Measurements from ENCODE around the gene MEA1. TPM values are rescaled to one million over a fixed set of nuclear protein-coding genes. Genes with fewer than 3 reads are reported as not detected.
A peak's percentile ranks its signal among the peaks of the same experiment; 100 is the strongest.

Gene MEA1
- total RNA-seq, 3 donors from 2014 or later (not counting 1 experiment from before 2014, with no cell fraction given) = 29.6 to 34.3 (median 34.2) TPM

DNA sequence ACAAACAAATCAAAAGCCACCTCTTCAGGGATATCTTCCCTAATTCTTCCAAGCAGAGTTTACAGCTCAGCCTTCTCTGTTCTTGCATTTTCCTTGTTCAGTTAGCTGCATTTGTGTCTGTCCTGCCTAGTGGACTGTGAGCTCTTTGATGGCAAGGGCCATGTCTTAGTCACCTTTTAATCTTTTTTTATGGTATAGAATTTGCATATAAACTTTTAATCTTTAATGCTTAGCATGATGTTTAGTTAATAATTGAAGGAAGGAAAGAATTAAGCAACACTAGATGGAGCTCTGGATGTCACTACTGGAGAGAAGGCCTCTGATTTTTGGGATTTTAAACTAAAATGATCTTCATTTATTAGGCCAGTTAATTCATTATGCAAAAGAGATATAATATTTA lies 17.2 kb downstream of the MEA1 start:
- ATAC-seq = no peak
- no peaks in the 10 kb centered on the region for H3K27me3 ChIP-seq (ENCODE audit: control insufficient read depth, insufficient read depth, low read length)
- H3K27ac Mint-ChIP-seq = no peak overlapping the region
- peaks cover 0 to 11% of the 10 kb centered on the region in 2 donors for H3K4me1 Mint-ChIP-seq
- no peaks in the 10 kb centered on the region for H3K36me3 Mint-ChIP-seq
- H3K36me3 ChIP-seq (ENCODE audit: control insufficient read depth, insufficient read depth, low read length) = peaks cover 4% of the 10 kb centered on the region
- no peak overlapping the region for H3K4me3 ChIP-seq (ENCODE audit: low read length)
- H3K4me1 ChIP-seq (ENCODE audit: control insufficient read depth, insufficient read depth, low read length) = no peaks in the 10 kb centered on the region
- no peak for TF ChIP-seq CTCF (IDR thresholded peaks at IDR 0.05)
- DNase-seq = no peak
- no peak overlapping the region for H3K27ac ChIP-seq (ENCODE audit: low read length)
- no peaks in the 10 kb centered on the region for H3K27me3 Mint-ChIP-seq (ENCODE audit: low read depth in 2 of 2)
- intact Hi-C loops (cut with micrococcal nuclease) = no loop called here
- no peak overlapping the region for H3K4me3 Mint-ChIP-seq
- H3K9me3 ChIP-seq (ENCODE audit: control insufficient read depth, insufficient read depth, low read length) = no peaks in the 10 kb centered on the region
- H3K9me3 Mint-ChIP-seq = no peaks in the 10 kb centered on the region

DNA sequence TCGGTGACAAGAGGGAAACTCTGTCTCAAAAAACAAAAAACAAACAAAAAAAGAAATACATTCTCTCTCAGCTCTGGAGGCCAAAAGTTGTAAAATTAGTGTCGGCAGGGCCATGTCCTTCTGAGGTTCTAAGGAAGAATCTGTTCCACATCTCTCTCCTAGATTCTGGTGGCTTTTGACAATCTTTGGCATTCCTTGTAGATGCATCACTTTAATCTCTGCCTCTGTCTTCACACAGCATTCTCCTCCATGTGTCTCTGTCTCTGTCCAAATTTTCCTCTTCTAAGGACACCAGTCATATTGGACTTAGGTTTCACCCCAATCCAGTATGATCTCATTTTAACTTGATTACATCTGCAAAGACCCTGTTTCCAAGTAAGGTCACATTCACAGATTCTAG lies 20.3 kb downstream of the MEA1 start:
- DNase-seq = no peak
- no peak for ATAC-seq

GRCh38 chr6:42989923-42990322 lies 23.8 kb downstream of the MEA1 start:
- no peaks in the 10 kb centered on the region for H3K9me3 ChIP-seq (ENCODE audit: control insufficient read depth, insufficient read depth, low read length)
- ATAC-seq (no peak), DNase-seq (no peak)
- no peak overlapping the region for H3K27ac ChIP-seq (ENCODE audit: low read length)
- H3K36me3 Mint-ChIP-seq = no peaks in the 10 kb centered on the region
- no peak for TF ChIP-seq CTCF (IDR thresholded peaks at IDR 0.05)
- no peaks in the 10 kb centered on the region for H3K27me3 ChIP-seq (ENCODE audit: control insufficient read depth, insufficient read depth, low read length)
- H3K4me1 Mint-ChIP-seq = peaks cover 40% of the 10 kb centered on the region in 2 donors
- WGBS (ENCODE audit: insufficient coverage) = 98% methylated on average over 5 of the region's 5 CpGs
- no peaks in the 10 kb centered on the region for H3K27me3 Mint-ChIP-seq (ENCODE audit: low read depth in 2 of 2)
- intact Hi-C loops (cut with micrococcal nuclease) = no loop called here
- H3K4me1 ChIP-seq (ENCODE audit: control insufficient read depth, insufficient read depth, low read length) = peaks cover 16% of the 10 kb centered on the region
- no peak overlapping the region for H3K4me3 ChIP-seq (ENCODE audit: low read length)
- H3K9me3 Mint-ChIP-seq = no peaks in the 10 kb centered on the region
- peaks cover 12% of the 10 kb centered on the region for H3K36me3 ChIP-seq (ENCODE audit: control insufficient read depth, insufficient read depth, low read length)
- no peak overlapping the region for H3K27ac Mint-ChIP-seq
- no peak overlapping the region for H3K4me3 Mint-ChIP-seq

More for the DNA sequence above, 20.3 kb downstream of the MEA1 start:
- intact Hi-C loops (cut with micrococcal nuclease) = no loop called here
- no peak for TF ChIP-seq CTCF (IDR thresholded peaks at IDR 0.05)
- H3K4me1 Mint-ChIP-seq = peaks cover 7 to 15% of the 10 kb centered on the region in 2 donors
- H3K9me3 ChIP-seq (ENCODE audit: control insufficient read depth, insufficient read depth, low read length) = no peaks in the 10 kb centered on the region
- H3K36me3 ChIP-seq (ENCODE audit: control insufficient read depth, insufficient read depth, low read length) = peaks cover 9% of the 10 kb centered on the region
- no peaks in the 10 kb centered on the region for H3K36me3 Mint-ChIP-seq
- H3K4me3 Mint-ChIP-seq = no peak overlapping the region
- H3K4me3 ChIP-seq (ENCODE audit: low read length) = no peak overlapping the region
- no peak overlapping the region for H3K27ac Mint-ChIP-seq
- WGBS (ENCODE audit: insufficient coverage) = 100% methylated on average over 1 of the region's 2 CpGs
- no peaks in the 10 kb centered on the region for H3K27me3 Mint-ChIP-seq (ENCODE audit: low read depth in 2 of 2)
- H3K27ac ChIP-seq (ENCODE audit: low read length) = no peak overlapping the region
- H3K9me3 Mint-ChIP-seq = no peaks in the 10 kb centered on the region
- H3K4me1 ChIP-seq (ENCODE audit: control insufficient read depth, insufficient read depth, low read length) = no peaks in the 10 kb centered on the region
- no peaks in the 10 kb centered on the region for H3K27me3 ChIP-seq (ENCODE audit: control insufficient read depth, insufficient read depth, low read length)

DNA sequence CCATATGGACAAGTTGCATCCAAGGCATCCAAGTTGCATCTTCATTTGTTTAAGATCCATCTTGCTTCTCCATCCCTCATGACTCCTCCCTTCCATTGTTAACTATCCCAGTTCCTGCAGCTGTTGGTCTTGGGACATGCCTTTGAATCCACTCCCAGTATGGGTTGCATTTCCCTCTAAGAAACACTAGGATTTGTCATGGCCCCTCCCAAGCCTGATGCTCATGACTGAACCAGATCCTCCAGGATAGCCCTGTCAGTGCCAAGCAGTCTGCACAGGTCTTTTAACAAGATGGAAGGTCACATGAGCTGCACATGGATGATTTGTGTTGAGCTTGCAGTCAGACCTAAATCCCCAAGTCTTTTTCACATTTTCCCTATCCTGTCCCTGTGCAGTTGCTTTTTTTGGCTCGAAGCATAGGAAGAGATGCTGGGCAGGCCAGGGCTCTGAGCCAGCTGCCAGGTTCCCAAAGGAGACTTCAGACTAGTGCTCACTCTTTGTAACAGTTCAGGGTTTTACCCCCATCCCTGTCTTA lies 25.2 kb downstream of the MEA1 start:
- Mint-ChIP-seq H3K4me3 (peak overlapping the region; percentile 7), H3K27ac (no peak overlapping the region), H3K36me3 (no peaks in the 10 kb centered on the region), H3K4me1 (peaks cover 46 to 48% of the 10 kb centered on the region in 2 donors), H3K27me3 (ENCODE audit: low read depth in 2 of 2) (no peaks in the 10 kb centered on the region), H3K9me3 (no peaks in the 10 kb centered on the region)
- intact Hi-C loops (cut with micrococcal nuclease) = no loop called here
- no peak overlapping the region for H3K27ac ChIP-seq (ENCODE audit: low read length)
- no peak for DNase-seq
- no peaks in the 10 kb centered on the region for H3K27me3 ChIP-seq (ENCODE audit: control insufficient read depth, insufficient read depth, low read length)
- H3K9me3 ChIP-seq (ENCODE audit: control insufficient read depth, insufficient read depth, low read length) = no peaks in the 10 kb centered on the region
- H3K4me1 ChIP-seq (ENCODE audit: control insufficient read depth, insufficient read depth, low read length) = peaks cover 24% of the 10 kb centered on the region
- no peak for ATAC-seq
- H3K36me3 ChIP-seq (ENCODE audit: control insufficient read depth, insufficient read depth, low read length) = peaks cover 12% of the 10 kb centered on the region
- WGBS (ENCODE audit: insufficient coverage) = 94% methylated on average over 1 of the region's 1 CpG
- TF ChIP-seq CTCF (IDR thresholded peaks at IDR 0.05) = no peak
- no peak overlapping the region for H3K4me3 ChIP-seq (ENCODE audit: low read length)
